CD4-positive, alpha-beta memory T cell (primary cell): Measurements from ENCODE around the gene CEACAM18. TPM values are rescaled to one million over a fixed set of nuclear protein-coding genes. Genes with fewer than 3 reads are reported as not detected.

ENCODE experiments used
- CTCF ChIA-PET: fragments of 350-600 bp; sonication (Branson Sonifier 250); formaldehyde crosslinking; loops from one replicate; lab custom pipeline; 2021; ENCODE audit warnings: inconsistent platforms; ENCODE audit not compliant: partially characterized antibody; lab: Charles Lee
- POLR2A ChIA-PET: fragments of 350-600 bp; sonication (Branson Sonifier 250); formaldehyde crosslinking; loops from one replicate; lab custom pipeline; 2021; ENCODE audit not compliant: partially characterized antibody; lab: Charles Lee
- DNase-seq, 5 donors: peaks; one replicate each; pipeline versions ENCODE4 v3.0.0 to v3.0.0-alpha.2; 2020 to 2022; ENCODE audit warnings: mixed read lengths in 1 of 5
- H3K27ac ChIP-seq: one replicate; pipeline ENCODE4 v1.7.0; 2013; ENCODE audit warnings: low read depth, low read length
- H3K27me3 ChIP-seq: 2 replicates; pipeline ENCODE4 v1.7.0; 2013; ENCODE audit warnings: mild to moderate bottlenecking, low read length, moderate library complexity; ENCODE audit not compliant: insufficient read depth
- H3K36me3 ChIP-seq: 2 replicates; pipeline ENCODE4 v1.7.0; 2013; ENCODE audit warnings: mild to moderate bottlenecking, low read length, moderate library complexity; ENCODE audit not compliant: insufficient read depth
- H3K4me1 ChIP-seq: 2 replicates; pipeline ENCODE4 v1.7.0; 2013; ENCODE audit warnings: mild to moderate bottlenecking, low read length, moderate library complexity; ENCODE audit not compliant: insufficient read depth
- H3K4me3 ChIP-seq, 2 donors: one replicate each; pipeline ENCODE4 v1.7.0; 2013; ENCODE audit warnings: low read length in 2 of 2, mild to moderate bottlenecking in 1 of 2
- H3K9me3 ChIP-seq, 2 donors: one replicate each; pipeline ENCODE4 v1.7.0; 2013; ENCODE audit warnings: low read length in 2 of 2, control low read depth in 1 of 2; ENCODE audit not compliant: control insufficient read depth in 1 of 2
- H3K27ac Mint-ChIP-seq, 7 donors: one replicate each; pipeline ENCODE4 v1.8.0; 2020 to 2021; ENCODE audit warnings: mixed read lengths in 7 of 7, mild to moderate bottlenecking in 6 of 7, inconsistent platforms in 3 of 7, moderate library complexity in 3 of 7
- H3K27me3 Mint-ChIP-seq, 2 donors: one replicate each; pipeline ENCODE4 v1.8.0; 2020 to 2021; ENCODE audit warnings: mixed read lengths in 2 of 2
- H3K36me3 Mint-ChIP-seq, 2 donors: one replicate each; pipeline ENCODE4 v1.8.0; 2020 to 2021; ENCODE audit warnings: mixed read lengths in 2 of 2, inconsistent platforms in 1 of 2, mild to moderate bottlenecking in 1 of 2
- H3K4me1 Mint-ChIP-seq, 4 donors: one replicate each; pipeline ENCODE4 v1.8.0; 2020 to 2021; ENCODE audit warnings: mixed read lengths in 4 of 4, mild to moderate bottlenecking in 1 of 4
- H3K4me3 Mint-ChIP-seq, 8 donors: one replicate each; pipeline ENCODE4 v1.8.0; 2020 to 2021; ENCODE audit warnings: mixed read lengths in 8 of 8, mild to moderate bottlenecking in 7 of 8, moderate library complexity in 6 of 8, inconsistent platforms in 3 of 8
- H3K9me3 Mint-ChIP-seq, 8 donors: one replicate each; pipeline ENCODE4 v1.8.0; 2020 to 2021; ENCODE audit warnings: mixed read lengths in 8 of 8, mild to moderate bottlenecking in 5 of 8, inconsistent platforms in 3 of 8, moderate library complexity in 1 of 8
- intact Hi-C: fragments of 100-400 bp; cut with micrococcal nuclease; formaldehyde crosslinking; loops from one replicate; pipeline ENCODE4 v1.15.1; 2023
- polyA plus RNA-seq, 2 donors: library from polyadenylated mRNA; unstranded; fragments of 300-500 nt; fragmentation: Illumina TruSeq; gene quantifications; one replicate each; pipeline ENCODE4 v1.2.3, GENCODE V29; 2021
- total RNA-seq, 2 experiments: library from RNA; stranded (reverse); gene quantifications; one replicate each; pipeline ENCODE4 v1.2.3, GENCODE V29; 2021

The CEACAM18 gene
- total and polyA plus RNA-seq, 4 experiments from 2014 or later, result not detected

- ChIA-PET CTCF (no interaction called here), POLR2A (no interaction called here)
- peaks cover 0 to 14% (median 0%) of the 10 kb centered on the region in 8 donors for H3K9me3 Mint-ChIP-seq
Measured at GRCh38 chr19:51530616-51531015, 52.3 kb downstream of the CEACAM18 start.

GRCh38 chr19:51531349-51532315, 53.3 kb downstream of the CEACAM18 start, which contains the start of gene SIGLEC6:
SIGLEC6 (minus strand) TSS chr19:51531670; CDS start chr19:51531648, 22 bp downstream.
- Mint-ChIP-seq H3K4me3 (no peak within 1 kb of the TSS), H3K9me3 (peaks cover 0 to 24% (median 3%) of the 10 kb centered on the region in 8 donors), H3K27me3 (peaks cover 24 to 49% of the 10 kb centered on the region in 2 donors), H3K4me1 (no peaks in the 10 kb centered on the region), H3K27ac (no peak within 1 kb of the TSS), H3K36me3 (no peaks in the 10 kb centered on the region)
- intact Hi-C loops, result no loop called here
- DNase-seq, result no peak
- POLR2A ChIA-PET, result no interaction called here
- H3K36me3 ChIP-seq, result no peaks in the 10 kb centered on the region
- CTCF ChIA-PET, result no interaction called here
- H3K4me3 ChIP-seq, result no peak within 1 kb of the TSS
- H3K27me3 ChIP-seq, result peaks cover 3% of the 10 kb centered on the region
- no peak within 1 kb of the TSS for H3K27ac ChIP-seq
- no peaks in the 10 kb centered on the region for H3K4me1 ChIP-seq
- no peaks in the 10 kb centered on the region for H3K9me3 ChIP-seq

More at GRCh38 chr19:51530616-51531015, 52.3 kb downstream of the CEACAM18 start:
- H3K36me3 ChIP-seq, result no peaks in the 10 kb centered on the region
- no peak overlapping the region for H3K4me3 ChIP-seq
- peaks cover 24 to 45% of the 10 kb centered on the region in 2 donors for H3K27me3 Mint-ChIP-seq
- no peak for DNase-seq
- no peaks in the 10 kb centered on the region for H3K9me3 ChIP-seq
- intact Hi-C loops, result no loop called here
- no peaks in the 10 kb centered on the region for H3K36me3 Mint-ChIP-seq
- no peaks in the 10 kb centered on the region for H3K4me1 ChIP-seq
- no peaks in the 10 kb centered on the region for H3K4me1 Mint-ChIP-seq
- H3K27ac Mint-ChIP-seq, result no peak overlapping the region
- no peak overlapping the region for H3K27ac ChIP-seq
- H3K27me3 ChIP-seq, result peaks cover 3% of the 10 kb centered on the region
- H3K4me3 Mint-ChIP-seq, result no peak overlapping the region

GRCh38 chr19:51535535-51535934, 57.2 kb downstream of the CEACAM18 start:
- Histone ChIP-seq H3K27ac (no peak overlapping the region), H3K4me1 (no peaks in the 10 kb centered on the region), H3K36me3 (no peaks in the 10 kb centered on the region), H3K9me3 (no peaks in the 10 kb centered on the region), H3K27me3 (no peaks in the 10 kb centered on the region), H3K4me3 (no peak overlapping the region)
- intact Hi-C loops, result no loop called here
- H3K27ac Mint-ChIP-seq, result no peak overlapping the region
- no peak for DNase-seq
- H3K27me3 Mint-ChIP-seq, result peaks cover 29 to 33% of the 10 kb centered on the region in 2 donors
- no peaks in the 10 kb centered on the region for H3K36me3 Mint-ChIP-seq
- H3K4me3 Mint-ChIP-seq, result no peak overlapping the region
- ChIA-PET POLR2A (no interaction called here), CTCF (no interaction called here)
- no peaks in the 10 kb centered on the region for H3K4me1 Mint-ChIP-seq
- H3K9me3 Mint-ChIP-seq, result peaks cover 0 to 32% (median 5%) of the 10 kb centered on the region in 8 donors

- intact Hi-C loops, result no loop called here
- H3K9me3 Mint-ChIP-seq, result peaks cover 0 to 24% (median 5%) of the 10 kb centered on the region in 8 donors
- peaks cover 28 to 37% of the 10 kb centered on the region in 2 donors for H3K27me3 Mint-ChIP-seq
- no peak overlapping the region for H3K27ac Mint-ChIP-seq
- CTCF ChIA-PET, result interaction anchor here (0.7 kb wide), 1 partner anchor 68 kb away, joined by 3 read pairs; no protein-coding TSS in a partner anchor
- no peak for DNase-seq
- no peaks in the 10 kb centered on the region for H3K4me1 ChIP-seq
- no peaks in the 10 kb centered on the region for H3K4me1 Mint-ChIP-seq
- H3K4me3 ChIP-seq, result no peak overlapping the region
- no peak overlapping the region for H3K4me3 Mint-ChIP-seq
- H3K27ac ChIP-seq, result no peak overlapping the region
- H3K36me3 ChIP-seq, result no peaks in the 10 kb centered on the region
- H3K27me3 ChIP-seq, result no peaks in the 10 kb centered on the region
- POLR2A ChIA-PET, result no interaction called here
- no peaks in the 10 kb centered on the region for H3K9me3 ChIP-seq
- H3K36me3 Mint-ChIP-seq, result no peaks in the 10 kb centered on the region
Measured at GRCh38 chr19:51539821-51540366, 61.6 kb downstream of the CEACAM18 start.

Other genes with a start within 250 kb of the CEACAM18 start
- not detected for gene SIGLECL1, start 227.5 kb upstream of the CEACAM18 start, total RNA-seq
- not detected for gene SIGLECL1, start 227.5 kb upstream of the CEACAM18 start, polyA plus RNA-seq
- gene IGLON5, start 166.9 kb upstream of the CEACAM18 start, total RNA-seq, result not detected
- not detected for gene IGLON5, start 166.9 kb upstream of the CEACAM18 start, polyA plus RNA-seq
- gene VSIG10L, start 136.4 kb upstream of the CEACAM18 start, total RNA-seq, result under 1 TPM; 0.22 to 0.26 TPM
- gene VSIG10L, start 136.4 kb upstream of the CEACAM18 start, polyA plus RNA-seq, result under 1 TPM in 1 of 2 donors, not detected in 1; 0.17 TPM
- 10 to 100 TPM; 51.4 to 53.9 TPM for gene ETFB, start 112.2 kb upstream of the CEACAM18 start, total RNA-seq
- gene ETFB, start 112.2 kb upstream of the CEACAM18 start, polyA plus RNA-seq, result 10 to 100 TPM; 65.2 to 97.0 TPM
- gene CLDND2, start 109.5 kb upstream of the CEACAM18 start, total RNA-seq, result 1 to 10 TPM; 1.5 to 2.0 TPM
- not detected for gene CLDND2, start 109.5 kb upstream of the CEACAM18 start, polyA plus RNA-seq
- gene NKG7, start 105.9 kb upstream of the CEACAM18 start, total RNA-seq, result 1 to 10 TPM; 2.7 to 2.8 TPM
- 10 to 100 TPM; 36.5 to 44.3 TPM for gene NKG7, start 105.9 kb upstream of the CEACAM18 start, polyA plus RNA-seq
- not detected for gene LIM2, start 90.6 kb upstream of the CEACAM18 start, total RNA-seq
- gene LIM2, start 90.6 kb upstream of the CEACAM18 start, polyA plus RNA-seq, result not detected
- not detected for gene C19orf84, start 87.9 kb upstream of the CEACAM18 start, total RNA-seq
- gene C19orf84, start 87.9 kb upstream of the CEACAM18 start, polyA plus RNA-seq, result not detected
- under 1 TPM in 1 of 2 experiments, not detected in 1; 0.12 TPM for gene SIGLEC10, start 60.9 kb upstream of the CEACAM18 start, total RNA-seq
- under 1 TPM in 1 of 2 donors, not detected in 1; 0.39 TPM for gene SIGLEC10, start 60.9 kb upstream of the CEACAM18 start, polyA plus RNA-seq
- not detected for gene SIGLEC8, start 20.1 kb upstream of the CEACAM18 start, total RNA-seq
- gene SIGLEC8, start 20.1 kb upstream of the CEACAM18 start, polyA plus RNA-seq, result not detected
- gene SIGLEC12, start 23.3 kb downstream of the CEACAM18 start, total RNA-seq, result not detected
- not detected for gene SIGLEC12, start 23.3 kb downstream of the CEACAM18 start, polyA plus RNA-seq
- gene SIGLEC6, start 53.1 kb downstream of the CEACAM18 start, total RNA-seq, result not detected
- gene SIGLEC6, start 53.1 kb downstream of the CEACAM18 start, polyA plus RNA-seq, result under 1 TPM in 1 of 2 donors, not detected in 1; 0.10 TPM
- gene ZNF175, start 92.7 kb downstream of the CEACAM18 start, total RNA-seq, result 10 to 100 TPM; 17.1 to 17.4 TPM
- gene ZNF175, start 92.7 kb downstream of the CEACAM18 start, polyA plus RNA-seq, result 1 to 10 TPM in 1 of 2 donors, under 1 TPM in 1; 0.65 to 2.6 TPM
- gene SIGLEC5, start 151.9 kb downstream of the CEACAM18 start, total RNA-seq, result not detected
- gene SIGLEC5, start 151.9 kb downstream of the CEACAM18 start, polyA plus RNA-seq, result not detected
- gene SIGLEC14, start 168.3 kb downstream of the CEACAM18 start, total RNA-seq, result 1 to 10 TPM in 1 of 2 experiments, under 1 TPM in 1; 0.69 to 1.4 TPM
- under 1 TPM in 1 of 2 donors, not detected in 1; 0.11 TPM for gene SIGLEC14, start 168.3 kb downstream of the CEACAM18 start, polyA plus RNA-seq
- gene SPACA6, start 214.8 kb downstream of the CEACAM18 start, total RNA-seq, result 10 to 100 TPM; 10.2 to 11.0 TPM
- gene SPACA6, start 214.8 kb downstream of the CEACAM18 start, polyA plus RNA-seq, result 1 to 10 TPM; 2.5 to 2.9 TPM
- not detected for gene HAS1, start 245.5 kb downstream of the CEACAM18 start, total RNA-seq
- not detected for gene HAS1, start 245.5 kb downstream of the CEACAM18 start, polyA plus RNA-seq